GM21619 (cell line): ENCODE data around the gene CNKSR3.

ENCODE experiments used
- ATAC-seq: cut with Tn5 transposase; IDR thresholded peaks from one replicate; pipeline ENCODE4 v1.9.1; 2021; ENCODE audit not compliant: unreplicated experiment

The CNKSR3 gene

GRCh38 chr6:154503658-154504057, 6.8 kb downstream of the CNKSR3 start:
- no peak for ATAC-seq

DNA sequence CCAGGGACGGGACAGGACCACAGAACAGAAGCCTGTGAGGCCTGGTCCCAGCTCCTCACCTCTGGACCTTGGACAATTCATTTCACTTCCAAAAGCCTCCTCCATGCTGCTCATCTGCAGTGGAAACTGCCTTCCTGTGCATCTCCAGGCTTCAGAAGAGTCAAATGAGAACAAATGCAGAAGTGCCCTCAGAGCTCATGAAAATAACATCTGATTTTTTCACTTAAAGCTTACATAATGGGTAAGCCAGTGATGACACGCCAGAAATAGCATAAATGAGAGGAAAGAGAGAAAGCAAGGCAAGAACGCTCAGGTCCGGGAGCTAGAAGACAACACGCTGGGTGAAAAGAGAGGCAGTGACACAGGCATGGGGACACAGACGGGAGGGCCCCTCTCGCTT, 7.9 kb downstream of the CNKSR3 start:
- no peak for ATAC-seq

DNA sequence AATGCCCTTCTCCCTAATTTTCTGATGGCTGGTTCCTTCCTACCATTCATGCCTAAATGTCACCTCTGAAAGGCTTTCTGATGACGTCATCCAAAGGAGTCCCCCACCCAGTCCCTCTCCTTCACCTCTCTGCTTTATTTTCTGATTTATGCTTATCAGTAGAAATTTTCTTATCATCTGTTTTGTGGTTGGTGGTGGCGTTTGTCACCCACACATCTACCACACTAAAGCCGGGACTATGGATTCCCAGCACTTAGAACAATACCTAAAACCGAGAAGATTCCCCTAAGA, 9.0 kb downstream of the CNKSR3 start:
- no peak for ATAC-seq

DNA sequence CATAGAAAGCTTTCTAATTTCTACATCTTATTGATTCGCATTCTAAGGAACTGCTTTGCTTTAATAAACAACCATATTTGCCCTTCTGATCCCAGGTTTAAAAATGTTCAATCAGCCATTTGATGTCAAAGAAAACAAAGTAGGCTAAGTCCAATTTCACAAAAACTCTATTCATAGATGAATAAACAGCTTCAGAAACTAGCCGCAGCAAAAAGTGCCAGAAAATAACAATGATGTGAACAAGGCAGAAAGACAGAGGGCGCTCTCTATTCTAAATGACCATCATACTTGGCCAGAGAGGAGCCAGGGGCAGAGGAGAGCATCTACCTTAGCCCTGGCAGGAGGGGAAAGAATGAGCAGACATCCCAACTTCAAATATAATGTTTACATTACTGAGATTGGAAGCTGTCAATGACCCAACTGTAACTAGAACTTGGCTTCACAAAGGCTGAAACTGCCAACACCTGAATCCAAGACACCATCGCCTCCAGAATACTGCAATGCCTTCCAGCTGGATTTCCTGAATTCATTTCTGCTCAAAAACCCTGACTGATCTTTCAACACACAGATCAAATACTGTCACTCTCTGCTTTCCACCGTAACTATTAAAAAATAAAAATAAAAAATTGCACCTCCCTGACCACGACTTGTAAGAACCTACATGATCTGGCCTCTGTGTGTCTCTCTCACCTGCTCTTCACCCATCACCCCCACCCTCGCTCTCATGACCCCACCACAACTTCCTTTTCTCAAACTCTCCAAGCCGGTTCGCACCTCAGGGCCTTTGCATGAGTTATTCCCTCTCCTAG, 9.5 kb downstream of the CNKSR3 start:
- no peak for ATAC-seq

DNA sequence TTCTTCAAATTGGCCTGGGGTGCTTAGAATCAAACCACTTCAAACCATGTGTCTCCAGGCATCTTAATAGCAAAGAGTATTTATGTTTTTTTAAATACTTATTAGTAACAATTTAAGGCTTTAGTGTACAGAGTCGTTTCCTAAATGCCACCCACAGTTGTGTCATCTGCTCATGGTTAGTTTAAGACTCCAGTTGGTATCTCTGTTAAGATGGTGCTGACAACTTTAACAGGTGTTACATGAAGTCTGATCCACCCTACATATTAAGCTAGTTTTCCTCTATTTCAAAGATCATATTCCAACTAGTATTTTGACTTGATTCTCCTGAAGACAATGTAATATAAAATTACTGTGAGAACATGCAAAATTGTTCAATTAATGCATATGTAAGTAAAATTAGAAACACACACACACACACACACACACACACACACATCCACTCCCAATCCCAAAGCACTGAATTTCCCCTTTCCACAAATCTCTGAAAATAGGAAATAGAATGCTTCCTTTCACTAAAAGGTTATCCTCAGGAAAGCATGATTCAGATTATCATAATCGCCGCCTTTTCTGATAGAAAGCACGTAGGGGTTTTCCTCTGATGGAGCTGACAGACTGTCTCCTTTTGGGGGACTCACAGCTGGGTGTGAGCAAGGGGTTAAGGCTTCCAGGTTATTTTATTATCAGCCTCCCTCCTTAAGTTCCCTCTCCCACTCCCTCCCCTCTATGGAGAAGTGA, 10.5 kb downstream of the CNKSR3 start:
- no peak for ATAC-seq

GRCh38 chr6:154498340-154498934, 12.0 kb downstream of the CNKSR3 start:
- ATAC-seq = no peak

DNA sequence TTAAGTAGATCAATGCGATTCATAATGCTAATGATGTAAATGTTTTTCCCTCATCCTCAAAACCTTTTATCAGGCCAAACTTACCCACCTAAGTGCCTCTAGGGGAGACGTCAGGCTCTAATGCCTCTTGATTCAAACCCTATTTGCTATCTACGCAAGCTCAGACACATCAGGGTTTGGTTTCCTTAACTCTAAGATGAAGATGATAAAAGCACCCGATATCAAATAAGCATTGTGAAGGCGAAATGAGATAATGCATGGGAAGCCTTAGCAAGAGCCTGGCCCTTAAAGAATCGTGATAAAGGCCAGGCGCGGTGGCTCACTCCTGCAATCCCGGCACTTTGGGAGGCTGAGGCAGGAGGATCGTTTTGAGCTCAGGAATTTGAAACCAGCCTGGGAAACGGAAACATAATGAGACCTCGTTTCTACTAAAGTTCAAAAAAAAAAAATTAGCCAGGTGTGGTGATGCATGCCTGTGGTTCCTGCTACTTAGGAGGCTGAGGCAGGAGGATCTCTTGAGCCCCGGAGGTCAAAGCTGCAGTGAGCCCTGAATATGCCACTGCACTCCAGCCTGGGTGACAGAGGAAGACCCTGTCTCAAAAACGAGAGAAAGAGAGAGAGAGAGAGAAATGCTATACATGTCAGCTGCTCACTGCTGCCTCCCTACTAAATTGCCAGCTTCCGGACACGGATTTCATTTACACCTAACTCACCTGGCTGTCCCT, 13.5 kb downstream of the CNKSR3 start:
- no peak for ATAC-seq

GRCh38 chr6:154496186-154496585, 14.3 kb downstream of the CNKSR3 start:
- no peak for ATAC-seq

DNA sequence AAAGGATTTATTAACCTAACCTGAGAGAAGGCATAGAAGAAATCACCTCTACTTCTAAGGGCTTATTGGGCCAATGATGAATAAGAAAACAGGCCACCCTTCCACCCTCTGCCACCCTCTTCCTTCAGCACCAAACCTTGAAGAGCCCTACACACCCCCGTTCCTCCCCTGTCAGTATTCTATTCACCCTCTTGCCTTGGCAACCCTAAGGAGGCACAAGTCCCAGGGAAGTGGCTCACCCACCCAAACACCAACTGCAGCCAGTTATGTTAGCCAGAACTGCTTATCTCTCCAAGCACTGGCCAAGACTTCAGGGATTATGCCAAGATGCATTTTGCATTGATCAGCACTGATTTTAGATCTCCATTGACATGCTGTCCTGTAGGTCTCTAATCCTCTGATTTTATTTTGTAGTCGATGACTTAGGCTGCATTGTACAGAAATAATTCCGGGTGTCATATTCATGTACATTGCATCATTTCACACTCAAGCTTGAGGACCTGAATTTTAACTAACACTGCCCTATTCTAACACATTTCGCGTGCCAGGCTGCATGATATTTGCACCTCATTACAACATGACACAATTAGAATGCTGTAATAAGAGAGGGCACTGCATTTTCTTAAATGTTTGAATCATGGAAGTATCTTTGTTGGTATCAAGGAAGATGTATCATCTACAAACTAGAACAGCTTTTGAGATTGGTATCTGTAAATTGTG, 15.7 kb downstream of the CNKSR3 start:
- no peak for ATAC-seq

DNA sequence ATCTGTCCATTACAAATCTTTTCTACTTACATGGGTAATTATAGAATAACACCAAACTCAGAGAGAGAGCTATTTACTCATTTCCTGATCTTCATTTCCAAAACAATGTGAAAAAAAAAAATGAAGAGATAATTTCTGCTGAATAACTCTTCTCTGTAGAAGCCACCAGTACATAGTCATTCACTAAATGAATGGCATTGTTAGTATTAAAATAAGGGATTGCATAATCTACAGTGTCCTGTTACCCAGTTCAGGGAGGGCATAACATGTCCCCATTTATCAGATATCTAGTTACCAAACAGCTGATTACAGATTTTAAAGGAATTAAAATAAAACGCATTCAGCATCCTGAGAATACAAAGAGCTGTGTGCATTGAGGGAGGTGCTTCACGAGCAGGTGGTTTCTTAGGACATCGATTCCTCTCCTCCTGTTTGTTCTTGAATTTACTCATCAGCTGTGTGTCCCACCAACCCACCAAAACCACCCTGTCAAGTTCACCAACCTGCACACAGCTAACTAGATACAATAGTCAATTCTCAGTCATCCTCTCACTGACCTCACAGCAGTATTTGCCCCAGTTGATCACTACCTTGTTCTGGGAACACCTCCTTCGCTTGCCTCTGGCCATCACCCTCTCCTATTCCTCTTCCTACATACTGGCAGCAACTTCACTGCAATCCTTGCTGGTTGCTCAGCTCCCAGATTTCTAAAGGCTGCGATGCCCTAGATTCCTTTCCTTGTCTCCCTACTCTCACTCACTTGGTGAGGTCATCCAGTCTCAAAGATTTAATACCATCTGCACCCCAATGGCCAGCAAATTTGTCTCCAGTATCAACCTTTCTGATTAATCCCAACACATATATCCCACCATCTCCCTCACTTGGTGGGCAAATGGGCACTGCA, 18.7 kb downstream of the CNKSR3 start:
- no peak for ATAC-seq

DNA sequence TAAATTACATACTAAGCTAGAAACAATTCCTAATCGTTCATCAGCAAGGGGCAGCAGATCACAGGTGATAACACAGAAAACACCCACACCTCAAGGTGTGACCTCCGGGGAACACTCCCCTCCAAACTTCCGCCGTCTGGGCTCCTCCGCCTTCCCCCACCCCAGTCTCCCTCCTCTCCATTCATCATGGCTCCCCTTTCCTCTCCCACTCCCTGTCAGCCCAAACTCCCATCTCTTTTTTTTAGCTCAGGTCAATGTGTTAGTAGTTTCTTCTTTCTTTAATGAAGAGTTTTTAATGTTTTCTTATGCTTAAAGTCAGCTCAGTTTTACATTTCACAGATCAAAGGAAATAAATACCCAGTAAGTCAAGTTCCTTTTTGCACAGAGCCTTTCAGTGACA, 20.7 kb downstream of the CNKSR3 start:
- ATAC-seq = no peak

DNA sequence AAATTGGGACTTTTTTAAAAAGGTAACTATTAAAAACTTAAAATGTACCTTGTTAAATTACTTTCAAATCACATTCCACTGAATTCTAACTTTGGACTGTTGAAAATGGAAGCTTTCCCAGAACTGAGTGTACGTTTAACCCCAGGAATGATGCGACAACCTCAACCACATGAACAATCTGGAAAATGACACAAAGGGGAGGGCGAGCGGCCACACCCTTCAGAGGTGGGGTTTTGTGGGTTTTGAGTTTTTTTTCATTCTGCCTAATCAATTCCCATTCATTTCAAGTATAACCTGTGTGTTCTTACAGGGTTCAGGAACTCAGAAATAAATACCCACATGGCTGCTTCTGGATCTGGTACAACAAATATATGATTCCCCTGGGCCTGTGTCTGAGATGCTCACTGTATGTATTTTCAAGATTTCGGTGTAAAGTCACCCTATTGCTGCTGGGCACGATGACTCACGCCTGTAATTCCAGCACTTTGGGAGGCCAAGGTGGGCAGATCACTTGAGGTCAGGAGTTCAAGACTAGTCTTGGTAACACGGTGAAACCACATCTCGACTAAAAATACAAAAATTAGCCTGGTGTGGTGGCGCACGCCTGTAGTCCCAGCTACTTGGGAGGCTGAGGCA, 21.6 kb downstream of the CNKSR3 start:
- no peak for ATAC-seq

GRCh38 chr6:154488248-154488593, 22.3 kb downstream of the CNKSR3 start:
- ATAC-seq = no peak

DNA sequence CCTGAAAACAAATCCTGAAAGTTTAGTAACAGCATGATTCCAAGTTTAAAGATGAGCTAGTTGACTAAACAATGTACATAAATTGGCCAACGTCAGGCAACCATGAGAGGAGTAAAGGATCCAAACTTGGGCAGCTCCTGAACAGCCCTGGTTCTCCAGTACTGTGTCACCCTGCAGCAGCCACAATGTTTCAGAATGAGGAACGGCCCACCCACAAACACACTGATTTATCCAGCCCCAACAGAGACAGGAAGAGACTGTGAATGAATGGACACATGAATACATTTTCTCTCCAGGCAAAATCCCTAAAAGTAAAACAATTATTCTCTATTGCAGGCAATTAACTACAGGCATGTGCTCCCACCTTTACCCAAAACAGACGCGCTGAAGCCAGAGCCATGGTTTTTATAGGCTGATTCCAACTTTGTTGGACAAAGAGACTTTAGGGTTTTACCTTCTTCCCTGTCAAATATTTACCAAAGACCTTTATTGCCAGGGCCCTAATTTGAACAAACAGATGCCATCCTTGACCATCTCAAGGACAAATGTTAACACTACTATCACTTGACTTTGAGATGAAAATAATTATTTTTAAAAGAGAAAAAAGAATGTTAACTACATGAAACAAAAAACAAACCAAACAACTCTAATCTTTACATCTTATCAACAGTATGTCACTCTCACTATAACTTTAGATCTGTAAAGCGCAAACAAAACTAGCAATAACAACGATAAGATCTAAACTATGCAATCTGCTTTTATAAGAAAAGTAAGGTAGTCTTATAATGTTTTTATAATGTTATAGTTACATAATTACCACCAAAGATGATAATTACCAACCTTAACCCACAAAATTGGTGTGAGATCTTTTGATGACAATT, 22.9 kb downstream of the CNKSR3 start:
- no peak for ATAC-seq

- ATAC-seq = no peak
Measured at GRCh38 chr6:154485815-154486214, 24.7 kb downstream of the CNKSR3 start.

DNA sequence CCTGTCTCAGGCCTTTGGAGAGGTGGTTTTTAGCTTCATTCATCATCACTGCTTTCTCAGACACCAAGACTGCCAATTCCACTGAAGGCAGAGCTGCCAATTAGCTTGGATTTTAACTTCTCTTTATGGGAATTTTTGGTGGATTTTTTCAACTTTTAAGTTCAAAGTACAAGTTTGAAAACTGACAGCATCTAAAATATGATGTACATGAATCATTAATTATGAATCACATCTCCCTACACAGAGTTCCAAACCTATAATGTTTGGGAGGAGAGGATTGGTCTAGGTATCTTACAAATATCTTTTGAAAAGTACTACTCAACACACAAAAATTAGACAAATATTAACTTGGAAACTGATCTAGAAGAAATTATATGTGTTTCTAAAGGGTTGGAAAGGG, 25.5 kb downstream of the CNKSR3 start:
- no peak for ATAC-seq

DNA sequence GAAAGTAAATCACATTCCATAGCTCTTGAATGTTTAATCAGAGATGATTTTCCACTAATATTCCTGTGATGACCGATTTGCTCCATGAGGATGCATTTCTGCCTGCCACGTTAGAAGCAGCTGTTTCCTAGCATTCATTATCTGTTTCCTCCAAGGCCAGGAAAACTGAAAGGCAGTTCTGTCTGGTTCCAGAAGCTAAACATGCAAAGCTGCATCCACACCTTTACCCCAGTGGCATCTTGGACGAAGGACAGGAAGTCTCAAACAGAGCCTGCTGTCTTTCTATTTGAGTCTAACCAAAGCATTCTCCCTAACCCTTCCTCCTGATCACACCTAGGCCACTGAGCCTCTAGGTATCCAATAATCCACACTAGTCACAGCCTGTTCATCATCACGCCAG, 27.6 kb downstream of the CNKSR3 start:
- ATAC-seq = no peak

GRCh38 chr6:154481521-154482013, 28.9 kb downstream of the CNKSR3 start:
- ATAC-seq = no peak
